NCI-H1930 (cell line): ENCODE measurements around the gene CALM3.

Source experiments
- DNase-seq, 2 experiments: peaks; one replicate each; lab custom pipeline; 2025; lab: John Stamatoyannopoulos, UW

The CALM3 gene

DNA sequence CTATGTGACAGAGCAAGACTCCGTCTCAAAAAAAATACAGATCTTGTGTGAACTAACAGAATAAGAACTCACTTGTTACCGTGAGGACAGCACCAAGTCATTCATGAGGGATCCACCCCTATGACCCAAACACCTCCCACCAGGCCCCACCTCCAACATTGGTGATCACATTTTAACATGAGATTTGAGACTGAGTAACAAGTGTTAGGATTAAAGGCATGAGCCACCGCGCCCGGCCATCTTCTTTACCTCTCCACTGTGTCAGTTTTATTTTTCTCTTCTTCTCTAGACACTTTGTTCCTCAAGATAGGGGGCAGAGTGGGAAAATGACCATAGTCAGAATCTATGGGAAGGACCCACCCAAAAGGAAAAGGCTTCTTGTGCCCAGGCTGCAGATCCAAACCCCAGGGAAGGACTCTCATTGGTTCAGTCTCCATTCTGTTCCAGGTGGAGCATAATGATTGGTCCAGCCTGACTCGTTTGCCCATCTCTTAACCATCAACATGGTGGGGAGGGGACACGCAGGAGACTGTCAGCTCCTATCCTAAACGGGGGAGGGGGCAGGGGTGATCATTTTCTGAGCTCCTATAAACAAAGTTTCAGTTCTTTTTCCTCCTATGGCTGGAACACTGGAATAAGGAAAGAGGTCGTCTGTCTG lies 1.3 kb upstream of the CALM3 start:
- no peak for DNase-seq

- peak; percentile 98 to 99 for DNase-seq
These were observed 479 bp upstream of the CALM3 start for GRCh38 chr19:46600384-46601317.

- no peak for DNase-seq
These were observed 1.5 kb downstream of the CALM3 start for GRCh38 chr19:46602392-46603194.

- DNase-seq = no peak
These were observed 2.1 kb downstream of the CALM3 start for GRCh38 chr19:46603195-46603637.

DNA sequence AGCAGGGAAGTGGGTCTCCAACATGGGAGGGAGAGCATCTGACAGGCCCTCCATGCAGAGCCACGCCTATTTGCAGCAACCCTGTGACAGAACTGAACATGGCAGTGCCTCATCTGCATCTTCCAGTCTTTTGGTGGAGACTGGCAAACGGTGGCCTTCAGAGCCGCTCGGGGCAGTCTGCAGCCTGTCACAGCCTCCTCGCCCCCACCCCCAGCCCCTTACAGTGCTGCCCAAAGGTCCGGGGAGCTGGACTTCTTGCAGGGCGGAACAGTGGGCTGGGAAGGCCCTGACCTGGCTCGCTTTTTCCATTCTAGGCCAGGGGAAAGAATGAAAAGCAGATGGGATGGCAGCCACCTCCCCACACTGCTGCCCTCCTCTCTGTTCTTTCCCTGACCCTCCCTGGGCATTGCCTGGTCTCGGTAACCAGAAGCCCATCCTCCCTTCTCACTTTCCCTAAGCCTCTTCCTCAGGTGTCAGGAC lies 2.7 kb downstream of the CALM3 start:
- no peak for DNase-seq

DNA sequence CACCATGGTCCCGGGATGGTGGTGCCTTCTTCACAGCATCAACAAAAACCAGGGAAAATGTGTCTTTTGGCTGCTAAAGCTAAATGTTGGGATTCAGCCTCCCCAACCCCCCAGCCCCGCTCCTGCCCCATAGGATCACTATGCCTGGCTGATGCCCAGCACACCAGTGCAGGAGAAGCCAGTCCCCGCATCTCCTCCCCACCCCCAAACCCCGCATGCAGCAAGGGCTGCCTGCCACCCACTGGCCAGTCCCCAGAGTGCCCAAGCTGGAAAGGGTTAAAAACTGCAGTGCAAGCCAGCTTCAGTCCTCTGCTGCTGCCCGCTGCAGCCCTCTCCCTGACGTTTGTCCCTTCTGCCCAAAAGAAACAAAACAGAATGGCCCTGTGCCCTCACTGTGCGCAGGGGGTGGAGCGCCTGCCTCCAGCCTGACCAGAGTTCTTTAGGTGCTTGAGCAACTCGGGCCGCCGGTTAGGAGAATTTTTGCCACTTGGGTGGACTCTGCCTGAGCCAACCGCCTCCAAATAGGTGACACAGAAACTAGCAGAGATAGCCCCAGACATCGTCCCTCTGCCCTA lies 3.7 kb downstream of the CALM3 start:
- DNase-seq = no peak

DNA sequence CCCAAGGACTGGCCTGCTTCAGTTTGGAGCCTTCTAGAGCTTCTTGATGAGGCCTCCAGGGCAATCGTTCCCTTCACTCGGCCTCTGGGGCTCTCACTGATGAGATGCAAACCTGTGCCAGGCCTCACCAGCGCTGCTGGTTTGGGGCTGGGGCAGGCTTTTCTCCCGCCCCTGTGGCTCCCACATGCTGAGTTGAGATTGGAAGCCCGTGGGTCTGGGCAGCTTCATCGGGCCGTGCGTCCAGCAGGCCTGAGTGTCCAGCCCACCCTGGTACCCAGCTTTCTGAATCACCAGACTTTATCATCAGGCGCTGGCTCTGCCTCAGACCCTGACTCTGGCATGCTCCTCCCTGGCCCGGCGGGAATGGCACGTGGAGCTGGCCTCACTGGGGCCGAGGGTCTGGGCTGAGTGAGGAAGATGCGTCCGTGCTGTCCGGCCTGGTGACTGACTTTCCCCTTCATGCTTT lies 4.3 kb downstream of the CALM3 start:
- no peak for DNase-seq

- DNase-seq = no peak
These were observed 4.9 kb downstream of the CALM3 start for GRCh38 chr19:46606019-46606418.

DNA sequence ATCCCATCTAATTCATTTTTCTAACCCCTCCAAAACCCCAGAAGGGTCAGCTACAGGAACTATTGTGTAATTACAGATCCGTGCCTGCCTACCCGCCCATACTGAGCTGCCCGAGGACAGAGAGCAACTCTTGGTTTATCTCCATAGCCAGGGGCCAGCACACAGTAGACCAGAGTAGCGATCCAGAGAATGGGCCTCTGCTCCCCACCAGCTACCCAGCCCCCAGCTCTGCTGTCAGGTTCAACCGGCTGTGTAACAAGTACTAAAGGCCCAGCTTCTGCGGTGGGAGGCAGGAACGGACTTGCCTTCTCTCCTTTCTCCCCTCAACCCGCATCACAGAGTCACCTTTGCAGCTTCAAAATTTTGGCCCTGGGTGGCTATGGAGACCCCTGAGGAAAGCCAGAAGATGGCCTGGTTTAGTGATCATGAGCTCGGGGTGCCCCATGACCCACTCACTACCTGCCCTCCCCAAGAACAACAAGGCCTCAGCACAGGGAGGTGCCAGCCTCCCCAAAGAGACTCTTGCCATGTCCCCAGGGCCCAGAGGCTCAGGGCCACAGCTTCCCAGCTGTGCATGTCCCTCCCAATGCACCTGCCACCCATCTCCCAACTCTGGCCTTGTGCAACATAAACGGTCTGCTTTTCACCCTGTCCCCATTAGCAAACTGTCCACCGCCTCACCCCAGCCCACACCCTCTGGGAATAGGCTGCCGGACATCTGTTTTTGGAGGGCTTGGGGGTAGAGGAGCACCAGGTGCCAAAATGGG lies 5.7 kb downstream of the CALM3 start:
- DNase-seq = no peak

- no peak for DNase-seq
These were observed 6.3 kb downstream of the CALM3 start for GRCh38 chr19:46607448-46607841.

GRCh38 chr19:46608178-46608577 lies 7.0 kb downstream of the CALM3 start:
- DNase-seq = no peak

- DNase-seq = no peak
These were observed 7.6 kb downstream of the CALM3 start for GRCh38 chr19:46608581-46609345.

GRCh38 chr19:46609511-46610412 lies 8.6 kb downstream of the CALM3 start:
- DNase-seq = no peak

DNA sequence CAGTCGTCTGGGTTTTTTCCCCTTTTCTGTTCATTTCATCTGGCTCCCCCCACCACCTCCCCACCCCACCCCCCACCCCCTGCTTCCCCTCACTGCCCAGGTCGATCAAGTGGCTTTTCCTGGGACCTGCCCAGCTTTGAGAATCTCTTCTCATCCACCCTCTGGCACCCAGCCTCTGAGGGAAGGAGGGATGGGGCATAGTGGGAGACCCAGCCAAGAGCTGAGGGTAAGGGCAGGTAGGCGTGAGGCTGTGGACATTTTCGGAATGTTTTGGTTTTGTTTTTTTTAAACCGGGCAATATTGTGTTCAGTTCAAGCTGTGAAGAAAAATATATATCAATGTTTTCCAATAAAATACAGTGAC lies 9.3 kb downstream of the CALM3 start:
- DNase-seq = no peak

- DNase-seq = no peak
These were observed 10.0 kb downstream of the CALM3 start for GRCh38 chr19:46610851-46611770.

DNA sequence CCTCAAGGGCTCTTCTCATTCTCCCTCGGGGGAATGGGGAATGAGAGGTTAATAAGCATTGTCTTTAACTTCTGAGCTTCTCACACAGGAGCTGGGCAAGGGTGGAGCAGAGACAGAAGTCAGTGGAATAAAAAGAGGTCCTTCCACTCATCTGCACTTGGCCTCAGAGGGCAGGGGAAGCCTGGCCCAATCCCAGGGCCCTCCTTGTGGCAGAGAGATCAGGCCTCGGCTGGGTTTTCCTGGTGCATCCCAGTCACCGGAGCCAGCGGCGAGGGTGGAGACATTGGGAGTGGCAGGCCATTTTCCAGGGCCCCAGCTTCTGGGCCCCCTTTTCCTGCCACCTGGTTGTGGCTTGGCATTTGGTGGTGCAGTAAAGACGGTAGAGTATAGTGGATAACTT lies 10.6 kb downstream of the CALM3 start:
- no peak for DNase-seq

DNA sequence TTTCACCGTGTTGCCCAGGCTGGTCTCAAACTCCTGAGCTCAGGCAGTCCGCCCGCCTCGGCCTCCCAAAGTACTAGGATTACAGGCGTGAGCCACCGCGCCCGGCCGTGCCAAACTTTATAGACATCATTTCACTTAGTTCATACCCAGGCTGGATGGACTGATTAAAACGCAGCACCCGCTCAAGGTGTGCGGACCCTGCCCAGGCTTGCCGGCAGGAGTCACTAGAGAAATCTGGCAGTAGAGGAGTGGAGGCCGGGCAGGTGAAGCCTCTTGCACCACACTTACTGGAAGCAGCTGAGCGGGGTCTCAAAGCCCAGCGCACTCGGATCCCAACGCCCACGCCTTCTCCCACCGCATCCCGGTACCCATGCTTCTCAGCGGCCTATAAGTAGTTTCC lies 12.4 kb downstream of the CALM3 start:
- DNase-seq = no peak

- DNase-seq = peak; percentile 19 to 70
These were observed 13.1 kb downstream of the CALM3 start for GRCh38 chr19:46614114-46614722.
